ENCODE data around the gene DTNBP1.

The DTNBP1 gene

GRCh38 chr6:15623276-15624116 is 39.3 kb downstream of the DTNBP1 start:
- DNase-seq = peak; percentile 49

DNA sequence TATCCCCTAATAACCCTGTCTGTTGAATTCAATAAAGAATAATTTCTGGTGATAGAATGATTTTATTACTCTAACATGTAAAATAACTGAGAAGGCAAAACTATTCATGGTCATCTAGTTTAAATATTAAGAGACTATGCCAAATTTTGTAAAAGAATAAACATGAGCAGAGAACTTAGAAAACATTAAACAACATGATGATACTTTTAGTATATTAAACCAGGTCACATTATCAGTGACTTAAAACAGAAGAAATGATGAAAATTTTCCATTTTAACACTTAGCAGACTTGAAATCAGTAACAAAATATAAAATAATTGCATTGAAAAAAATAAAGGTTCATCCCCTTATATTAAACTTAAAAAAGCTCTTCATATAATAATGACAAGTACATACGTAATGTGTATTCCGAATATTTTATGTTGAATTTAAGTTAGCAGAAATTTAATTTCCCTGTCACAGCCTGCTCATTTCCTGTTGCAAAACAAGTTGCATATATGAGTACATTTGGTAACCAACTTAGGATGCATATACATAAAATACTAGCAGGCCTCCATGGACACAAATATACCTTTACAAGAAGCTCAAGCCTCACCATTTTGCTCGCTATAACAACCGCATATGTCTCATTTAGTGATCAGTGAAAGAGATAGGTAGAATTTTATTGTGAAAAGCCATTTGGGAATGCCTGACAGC is 40.6 kb downstream of the DTNBP1 start:
- no peak for DNase-seq

DNA sequence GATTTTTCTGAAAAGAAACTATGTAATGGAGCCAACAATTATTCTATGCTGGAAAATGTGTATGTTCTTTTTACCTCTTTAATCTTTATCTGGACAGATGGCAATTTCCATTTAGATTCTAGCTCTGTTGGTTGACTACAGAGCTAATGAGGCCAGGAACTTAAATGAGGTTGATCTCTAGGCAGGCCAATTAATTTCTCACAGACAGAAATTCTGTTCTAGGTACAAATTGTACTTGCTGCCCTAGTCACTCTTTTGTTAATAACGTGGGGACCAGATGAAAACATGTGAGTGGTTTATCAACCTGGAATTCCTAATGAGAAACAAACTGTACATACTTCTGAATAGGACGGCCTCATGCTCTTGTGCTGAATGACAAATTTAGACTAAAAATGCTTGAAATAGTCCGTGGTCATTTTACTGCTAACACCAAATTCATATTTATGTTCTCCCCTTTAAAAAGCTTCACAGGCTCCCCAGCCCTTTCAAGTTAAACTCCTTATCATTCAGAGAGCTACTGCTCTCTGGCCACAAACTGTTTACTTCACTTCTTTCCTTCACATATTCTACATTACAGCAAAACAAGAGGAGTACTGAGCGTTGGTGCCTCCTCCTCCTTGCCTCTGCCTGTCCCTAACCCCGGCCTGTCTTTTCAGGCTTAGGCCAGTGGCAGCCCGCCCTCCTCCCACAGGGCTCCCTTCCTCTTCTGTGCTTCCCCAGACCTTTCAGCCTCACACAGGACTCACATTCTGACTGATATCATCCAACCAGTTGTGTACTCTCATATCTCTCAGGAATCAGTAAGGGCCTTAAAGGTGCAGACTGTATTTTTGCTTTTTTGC is 41.4 kb downstream of the DTNBP1 start:
- no peak for DNase-seq

DNA sequence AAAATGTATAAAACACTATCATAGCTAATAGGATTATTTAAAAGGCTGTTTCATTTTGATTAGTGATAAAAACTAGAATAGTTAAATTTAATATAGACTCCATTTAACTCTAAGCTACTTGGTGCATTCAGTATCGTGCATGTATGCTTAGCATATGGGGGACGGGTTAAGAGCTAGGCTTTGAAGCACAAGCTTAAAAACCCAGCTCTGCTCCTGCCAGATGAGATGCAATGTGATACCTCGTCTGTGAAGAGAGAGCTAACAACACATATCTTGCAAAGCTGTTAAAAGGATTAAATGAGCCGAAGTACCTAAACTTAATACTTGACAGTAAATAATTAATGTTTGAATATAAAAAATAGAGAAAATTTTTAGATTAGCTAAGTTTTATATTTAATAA is 42.2 kb downstream of the DTNBP1 start:
- no peak for DNase-seq

- DNase-seq = no peak
These were observed 43.5 kb downstream of the DTNBP1 start for GRCh38 chr6:15619330-15619729.

- no peak for DNase-seq
These were observed 44.1 kb downstream of the DTNBP1 start for GRCh38 chr6:15618685-15619084.

GRCh38 chr6:15616261-15616660 is 46.6 kb downstream of the DTNBP1 start:
- DNase-seq = no peak

DNA sequence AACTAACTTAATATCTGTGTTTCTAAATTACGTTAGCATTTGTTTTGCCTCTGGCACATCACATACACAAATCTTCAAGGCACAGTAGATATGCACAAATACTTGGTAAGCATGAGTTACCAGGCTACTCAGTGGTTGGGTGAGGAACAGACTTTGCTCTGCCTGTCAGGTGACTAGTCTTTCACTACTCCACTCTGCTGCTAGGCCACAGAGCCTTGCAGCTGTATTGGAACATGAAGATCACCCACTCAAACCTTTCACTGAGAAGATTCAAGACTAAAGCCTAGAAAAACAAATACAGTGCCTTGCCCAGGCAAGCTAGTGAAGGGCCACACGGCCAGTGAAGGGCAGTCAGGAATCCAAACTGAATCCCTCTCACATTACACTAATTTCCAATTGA is 47.0 kb downstream of the DTNBP1 start:
- peak; percentile 38 for DNase-seq

DNA sequence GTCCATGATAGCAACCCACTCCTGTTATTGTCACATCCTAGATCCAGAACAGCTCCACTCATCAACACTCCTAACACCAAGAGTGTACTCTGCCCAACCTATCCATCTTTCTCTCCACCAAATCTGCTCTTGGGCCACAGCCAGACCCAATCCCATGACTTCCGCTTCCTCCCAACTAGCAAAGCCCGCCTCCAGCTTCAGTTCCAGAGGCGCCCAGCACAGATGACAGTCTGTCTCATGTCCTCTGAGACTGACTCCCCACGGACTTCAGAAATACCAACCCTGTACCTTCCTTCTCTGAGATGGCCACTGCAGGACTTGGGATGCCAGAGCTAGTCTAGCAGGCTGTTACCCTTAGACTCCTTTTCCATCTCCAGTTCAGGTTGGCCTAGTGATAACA is 48.6 kb downstream of the DTNBP1 start:
- DNase-seq = no peak

- peak; percentile 58 for DNase-seq
These were observed 54.4 kb downstream of the DTNBP1 start for GRCh38 chr6:15608396-15608795.

- DNase-seq = no peak
These were observed 55.2 kb downstream of the DTNBP1 start for GRCh38 chr6:15607603-15608002.

- DNase-seq = no peak
These were observed 56.5 kb downstream of the DTNBP1 start for GRCh38 chr6:15606347-15606746.

DNA sequence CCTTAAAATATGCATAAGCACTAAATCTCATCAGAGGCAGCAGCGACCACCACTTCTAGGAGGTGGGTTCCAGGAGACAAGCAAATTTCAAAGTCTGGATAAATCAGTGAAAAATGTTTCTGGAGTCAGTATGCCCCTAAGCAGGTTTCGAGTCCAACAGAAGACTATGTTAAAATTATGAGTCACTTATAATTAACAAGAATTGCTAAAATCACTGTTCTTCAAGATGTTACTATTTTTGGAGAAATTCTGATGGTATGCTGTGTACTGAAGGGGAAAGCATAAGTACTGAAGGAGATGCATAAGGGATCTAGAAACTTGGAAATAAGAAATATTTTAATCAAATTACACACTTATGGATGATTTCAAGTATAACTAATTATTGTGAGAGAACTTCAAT is 58.0 kb downstream of the DTNBP1 start:
- DNase-seq = no peak

DNA sequence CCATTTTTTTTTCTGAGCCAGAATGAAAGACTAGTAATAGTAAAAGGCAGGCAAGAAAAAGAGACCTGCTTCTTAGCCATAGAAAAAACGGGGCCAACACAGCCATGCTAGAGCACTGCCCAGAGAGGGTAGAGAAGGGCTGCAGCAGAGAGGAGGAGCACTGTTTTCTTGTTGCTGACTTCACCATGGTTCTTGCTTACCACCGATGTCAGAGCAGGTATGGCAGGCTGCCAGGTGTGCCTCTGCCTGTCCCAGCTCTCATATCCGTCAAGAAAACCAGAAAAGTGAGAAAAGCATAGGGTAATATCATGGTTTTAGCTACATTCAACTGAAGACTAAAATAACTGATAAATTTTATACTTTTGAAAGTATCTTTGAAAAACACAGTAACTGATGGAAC is 60.7 kb downstream of the DTNBP1 start:
- DNase-seq = peak; percentile 39

DNA sequence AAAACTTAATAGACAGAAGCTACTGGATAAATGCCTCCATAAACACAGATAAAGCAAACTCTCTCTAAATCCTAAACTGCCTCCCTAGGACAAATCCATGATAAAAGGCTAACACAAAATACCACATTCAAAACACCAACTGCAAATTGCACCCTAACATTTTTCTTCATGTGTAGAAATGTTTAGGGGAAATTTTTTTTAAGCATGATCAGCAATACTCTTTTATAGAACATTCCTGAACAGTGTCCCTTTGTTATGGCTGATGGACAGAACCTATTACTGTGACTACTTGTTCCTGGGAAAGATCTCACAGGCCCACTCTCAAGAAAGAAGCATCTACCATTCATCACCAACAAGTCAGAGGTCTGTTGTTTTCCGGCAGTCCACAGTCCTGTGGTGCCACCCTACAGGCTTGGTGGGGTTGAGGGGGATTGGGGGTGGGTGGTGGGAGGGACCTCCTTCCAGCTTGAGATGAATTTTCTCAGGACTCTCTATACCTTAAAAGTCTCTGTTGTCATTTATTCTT is 64.5 kb downstream of the DTNBP1 start:
- DNase-seq = no peak

- DNase-seq = no peak
These were observed 66.5 kb downstream of the DTNBP1 start for GRCh38 chr6:15596186-15596896.

GRCh38 chr6:15595461-15596173 is 67.2 kb downstream of the DTNBP1 start:
- no peak for DNase-seq

DNA sequence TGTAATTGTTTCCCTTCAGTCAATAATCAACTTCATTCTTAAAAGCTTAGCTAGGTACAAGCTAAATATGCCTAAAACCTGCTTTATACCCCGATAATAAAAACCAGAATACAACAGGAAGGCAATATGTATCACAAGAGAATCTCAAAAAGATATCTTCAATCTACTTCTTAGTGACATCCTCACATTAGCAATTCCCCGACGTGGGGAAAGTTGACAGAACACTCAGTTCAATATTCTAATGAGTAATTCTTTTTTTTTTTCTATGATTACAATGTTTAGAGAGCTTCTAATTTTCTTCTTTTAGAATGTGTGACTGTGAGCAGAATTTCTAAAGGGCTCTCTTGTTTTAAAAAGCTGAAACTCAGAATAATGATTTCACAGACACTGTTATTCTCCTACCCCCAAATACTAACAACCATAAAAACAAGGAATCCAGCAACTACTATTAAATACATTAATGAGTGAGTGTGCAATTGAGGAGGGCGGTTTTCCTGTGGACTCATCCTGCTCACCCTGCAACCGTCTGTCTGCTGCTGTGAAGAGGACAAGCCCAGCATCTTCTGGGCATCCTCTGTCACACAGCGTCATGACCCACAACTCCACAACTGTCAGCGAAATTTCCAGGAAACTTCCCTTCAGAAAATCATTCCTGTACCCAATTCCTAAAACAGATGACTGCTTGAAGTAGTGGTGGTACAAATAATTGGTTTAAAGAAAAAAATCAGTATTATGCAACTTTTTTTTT is 68.1 kb downstream of the DTNBP1 start:
- DNase-seq = no peak

- no peak for DNase-seq
These were observed 69.0 kb downstream of the DTNBP1 start for GRCh38 chr6:15593798-15594197.

- no peak for DNase-seq
These were observed 70.2 kb downstream of the DTNBP1 start for GRCh38 chr6:15592610-15593009.

- DNase-seq = no peak
These were observed 73.7 kb downstream of the DTNBP1 start for GRCh38 chr6:15588971-15589634.
